Fibroblast of skin of right biceps (primary cell): ENCODE measurements around the gene KRT6B.
"Not testable (repeated sequence)": the region's sequence is repeated elsewhere in the genome, so short reads cannot be mapped to it uniquely, and the experiment has no call there.

Source experiments
- DNase-seq: peaks from one replicate; pipeline ENCODE4 v3.0.0-alpha.2; 2013

Gene KRT6B

GRCh38 chr12:52464897-52465296 lies 13.0 kb upstream of the KRT6B start:
- DNase-seq = no peak

GRCh38 chr12:52461693-52462092 lies 9.7 kb upstream of the KRT6B start:
- no peak for DNase-seq

- no peak for DNase-seq
Observed at GRCh38 chr12:52458861-52459260, 6.9 kb upstream of the KRT6B start.

GRCh38 chr12:52455821-52456220 lies 3.9 kb upstream of the KRT6B start:
- no peak for DNase-seq

- DNase-seq = no peak
Observed at GRCh38 chr12:52454411-52455201, 2.7 kb upstream of the KRT6B start.

- DNase-seq = no peak
Observed at GRCh38 chr12:52448228-52448627, 3.7 kb downstream of the KRT6B start.

- DNase-seq = not testable (repeated sequence)
Observed at GRCh38 chr12:52447196-52447595, 4.8 kb downstream of the KRT6B start.

- DNase-seq = no peak
Observed at GRCh38 chr12:52446367-52447045, 5.4 kb downstream of the KRT6B start.

GRCh38 chr12:52445876-52446275 lies 6.1 kb downstream of the KRT6B start:
- no peak for DNase-seq

- DNase-seq = no peak
Observed at GRCh38 chr12:52444647-52445595, 7.0 kb downstream of the KRT6B start.

GRCh38 chr12:52443966-52444365 lies 8.0 kb downstream of the KRT6B start:
- no peak for DNase-seq

- peak; percentile 96 for DNase-seq
Observed at GRCh38 chr12:52442600-52443061, 9.3 kb downstream of the KRT6B start.

- peak; percentile 77 for DNase-seq
Observed at GRCh38 chr12:52441320-52441911, 10.5 kb downstream of the KRT6B start.

GRCh38 chr12:52440821-52441319 lies 11.1 kb downstream of the KRT6B start:
- peak; percentile 87 for DNase-seq

- no peak for DNase-seq
Observed at GRCh38 chr12:52439845-52440244, 12.1 kb downstream of the KRT6B start.

- DNase-seq = no peak
Observed at GRCh38 chr12:52439420-52439819, 12.5 kb downstream of the KRT6B start.

- DNase-seq = no peak
Observed at GRCh38 chr12:52438305-52439301, 13.3 kb downstream of the KRT6B start.

GRCh38 chr12:52437508-52437907 lies 14.4 kb downstream of the KRT6B start:
- DNase-seq = no peak

- DNase-seq = no peak
Observed at GRCh38 chr12:52436828-52437474, 15.0 kb downstream of the KRT6B start.

GRCh38 chr12:52436000-52436827 lies 15.7 kb downstream of the KRT6B start:
- DNase-seq = peak; percentile 58
